A549 (cell line): Measurements from ENCODE around the gene EIF3L. TPM values are rescaled to one million over a fixed set of nuclear protein-coding genes. Genes with fewer than 3 reads are reported as not detected.

ENCODE experiments used
- ATAC-seq, 2 experiments: fragments of 200-7000 bp in 1 of 2; fragments of >200 bp in 1 of 2; cut with Nextera tagmentation in 1 of 2; cut with Tn5 transposase in 1 of 2; 3 replicates each; pipeline versions ENCODE4 v1.8.0 to v1.9.1; 2018 to 2020; ENCODE audit warnings: mild to moderate bottlenecking in 1 of 2, moderate library complexity in 1 of 2
- CTCF ChIA-PET: fragments of 300-600 bp; sonication (Branson Sonifier 250); formaldehyde crosslinking; extraction: SDS; loops from one replicate; lab custom pipeline; 2021; ENCODE audit warnings: antibody characterized with exemption, inconsistent platforms; lab: Yijun Ruan, JAX
- POLR2A ChIA-PET: fragments of 350-600 bp; formaldehyde crosslinking; extraction: SDS; loops from one replicate; lab custom pipeline; 2021; ENCODE audit warnings: antibody characterized with exemption, inconsistent platforms; lab: Yijun Ruan, JAX
- DNase-seq, 2 experiments: peaks; one replicate each; pipeline versions ENCODE4 v3.0.0 to v3.0.0-alpha.2; 2011 to 2016; ENCODE audit warnings: low read depth in 1 of 2, low spot score in 1 of 2
- FAIRE-seq: peaks from 2 replicates; lab custom pipeline; 2011; peaks lifted over from hg19 to GRCh38; lab: Jason Lieb, UNC
- H3K27ac ChIP-seq, 2 experiments: fragments of >200 bp; sonication (Bioruptor Twin); formaldehyde crosslinking; 3 replicates each; pipeline ENCODE4 v1.5.1; 2016 to 2017
- H3K4me1 ChIP-seq: fragments of >200 bp; sonication (Bioruptor Twin); formaldehyde crosslinking; 3 replicates; pipeline ENCODE4 v1.6.1; 2016
- H3K4me2 ChIP-seq: fragments of >200 bp; sonication (Bioruptor Twin); formaldehyde crosslinking; 3 replicates; pipeline ENCODE4 v1.6.1; 2016
- H3K4me3 ChIP-seq: fragments of >200 bp; sonication (Bioruptor Twin); formaldehyde crosslinking; 3 replicates; pipeline ENCODE4 v1.5.1; 2016
- H3K9me3 ChIP-seq: fragments of >200 bp; sonication (Bioruptor Twin); formaldehyde crosslinking; 3 replicates; pipeline ENCODE4 v1.6.1; 2016
- CBX8 ChIP-seq: fragments of 200-600 bp; sonication (generic); IDR thresholded peaks from 2 replicates; pipeline ENCODE4 v1.6.1; 2016
- CHD4 ChIP-seq: fragments of 200-600 bp; sonication (generic); IDR thresholded peaks from 2 replicates; pipeline ENCODE4 v1.6.1; 2016; ENCODE audit warnings: antibody characterized with exemption, mild to moderate bottlenecking, borderline replicate concordance
- ELK1 ChIP-seq: fragments of 150-350 bp; IDR thresholded peaks from 2 replicates; pipeline ENCODE4 v1.6.1; 2014; ENCODE audit warnings: low read depth, mild to moderate bottlenecking, low read length
- EP300 ChIP-seq, 2 experiments: fragments of >200 bp; sonication (Bioruptor Twin); formaldehyde crosslinking; IDR thresholded peaks; 2 replicates in 1 of 2; 3 replicates in 1 of 2; pipeline ENCODE4 v1.6.1; 2016 to 2017
- FOSB ChIP-seq: fragments of 250-450 bp; sonication (Bioruptor Pico); IDR thresholded peaks from 2 replicates; pipeline ENCODE4 v1.5.0; 2020; ENCODE audit warnings: mild to moderate bottlenecking, moderate library complexity
- FOSL2 ChIP-seq, 2 experiments: fragments of 450-650 bp in 1 of 2; fragments of >200 bp in 1 of 2; sonication (Bioruptor Twin) in 1 of 2; formaldehyde crosslinking; IDR thresholded peaks; 2 replicates each; pipeline versions ENCODE4 v1.5.0 to v1.6.1; 2016 to 2020; ENCODE audit warnings: mild to moderate bottlenecking in 1 of 2, moderate library complexity in 1 of 2
- GATA3 ChIP-seq: IDR thresholded peaks from 2 replicates; pipeline ENCODE4 v1.6.1; 2012; ENCODE audit warnings: borderline replicate concordance
- HOXA7 ChIP-seq: fragments of 250-450 bp; sonication (Bioruptor Pico); IDR thresholded peaks from 2 replicates; pipeline ENCODE4 v1.5.0; 2020; ENCODE audit warnings: mild to moderate bottlenecking, moderate library complexity
- HOXB13 ChIP-seq: fragments of 250-450 bp; sonication (Bioruptor Pico); IDR thresholded peaks from 2 replicates; pipeline ENCODE4 v1.5.0; 2020; ENCODE audit warnings: low read depth, mild to moderate bottlenecking, moderate library complexity
- HOXB5 ChIP-seq: fragments of 250-450 bp; sonication (Bioruptor Pico); IDR thresholded peaks from 2 replicates; pipeline ENCODE4 v1.5.0; 2020; ENCODE audit warnings: mild to moderate bottlenecking, moderate library complexity
- JUN ChIP-seq, 2 experiments: fragments of >200 bp; sonication (Bioruptor Twin); formaldehyde crosslinking; IDR thresholded peaks; 2 replicates in 1 of 2; 3 replicates in 1 of 2; pipeline ENCODE4 v1.6.1; 2016 to 2017
- KDM5A ChIP-seq: fragments of 200-600 bp; sonication (generic); IDR thresholded peaks from 2 replicates; pipeline ENCODE4 v1.6.1; 2016; ENCODE audit warnings: antibody characterized with exemption, mild to moderate bottlenecking
- MYC ChIP-seq: IDR thresholded peaks from 2 replicates; pipeline ENCODE4 v1.6.1; 2012; ENCODE audit warnings: mild to moderate bottlenecking, inconsistent platforms, low read length, improper control_type of control experiment, borderline replicate concordance
- NFE2L2 ChIP-seq: fragments of 150-350 bp; conservative IDR thresholded peaks from 2 replicates; pipeline ENCODE4 v1.6.1; 2014; ENCODE audit warnings: low read length
- NR3C1 ChIP-seq: fragments of >200 bp; sonication (Bioruptor Twin); formaldehyde crosslinking; IDR thresholded peaks from 3 replicates; pipeline ENCODE4 v1.6.1; 2017
- PBX3 ChIP-seq: IDR thresholded peaks from 2 replicates; pipeline ENCODE4 v1.6.1; 2012
- PHF8 ChIP-seq: fragments of 200-600 bp; sonication (generic); IDR thresholded peaks from 2 replicates; pipeline ENCODE4 v1.6.1; 2016; ENCODE audit warnings: low read depth, mild to moderate bottlenecking, antibody characterized with exemption, moderate library complexity, borderline replicate concordance
- POLR2A ChIP-seq: IDR thresholded peaks from 2 replicates; pipeline ENCODE4 v1.6.1; 2012; ENCODE audit warnings: mild to moderate bottlenecking, low read length
- REST ChIP-seq: fragments of 200-600 bp; sonication (generic); IDR thresholded peaks from 2 replicates; pipeline ENCODE4 v1.6.1; 2016; ENCODE audit warnings: antibody characterized with exemption, mild to moderate bottlenecking, moderate library complexity
- RFX5 ChIP-seq: fragments of 450-650 bp; IDR thresholded peaks from 2 replicates; pipeline ENCODE4 v1.7.1; 2014; ENCODE audit warnings: antibody characterized with exemption, mild to moderate bottlenecking, moderate library complexity
- ZFP36 ChIP-seq: fragments of 450-650 bp; IDR thresholded peaks from 2 replicates; pipeline ENCODE4 v1.6.1; 2014; ENCODE audit warnings: borderline replicate concordance; ENCODE audit not compliant: partially characterized antibody
- ZSCAN20 ChIP-seq: fragments of 250-450 bp; sonication (Bioruptor Pico); IDR thresholded peaks from 2 replicates; pipeline ENCODE4 v1.8.0; 2022; ENCODE audit warnings: mild to moderate bottlenecking, moderate library complexity
- WGBS: methylation state at CpG from one replicate; pipeline ENCODE4 v1.1.6; 2017; ENCODE audit errors: missing lambda C conversion rate; 5-methylcytosine and 5-hydroxymethylcytosine counted together
- polyA plus RNA-seq, 4 experiments: library from polyadenylated mRNA; depleted of rRNA in 3 of 4; stranded (reverse); fragments of >200 nt; fragmentation: RNase III in 1 of 4; extraction: RNeasy Plus Mini Kit Qiagen cat#74134 plus additional on column Dnase treatment in 1 of 4; gene quantifications; 2 replicates in 3 of 4; 3 replicates in 1 of 4; pipeline ENCODE4 v1.2.3, GENCODE V29; 2011 to 2017

EIF3L gene
- polyA plus RNA-seq, 2 of the 4 experiments (the other 2 are of a cell fraction), result 218 to 423 TPM

- TF ChIP-seq FOSL2 (IDR thresholded peaks at IDR 0.05), result no peak
- no peak for TF ChIP-seq FOSL2 (CRISPR knock-in tag; IDR thresholded peaks at IDR 0.05)
- no peak for TF ChIP-seq ZFP36
- no peak for TF ChIP-seq ZSCAN20 (CRISPR knock-in tag)
These were observed 22.2 kb upstream of the EIF3L start (continued) for GRCh38 chr22:37827056-37827455.

- Histone ChIP-seq H3K4me2 (no peak overlapping the region), H3K9me3 (no peaks in the 10 kb centered on the region), H3K4me1 (no peaks in the 10 kb centered on the region), H3K27ac (no peak overlapping the region), H3K4me3 (no peak overlapping the region)
- FAIRE-seq (no peak), DNase-seq (no peak)
- 83% methylated on average over 11 of the region's 14 CpGs for WGBS
- CTCF ChIA-PET, result interaction anchor here (1.2 to 4.4 kb wide), 2 partner anchors 12 to 135 kb away, joined by 3 to 20 read pairs; no protein-coding TSS in a partner anchor
- POLR2A ChIA-PET, result no interaction called here
- TF ChIP-seq HOXB13 (CRISPR knock-in tag), result no peak
- no peak for TF ChIP-seq EP300 (IDR thresholded peaks at IDR 0.05)
- no peak for TF ChIP-seq FOSB (CRISPR knock-in tag)
- no peak for TF ChIP-seq HOXB5
- no peak for TF ChIP-seq JUN (IDR thresholded peaks at IDR 0.05)
- no peak for TF ChIP-seq CHD4
- TF ChIP-seq GATA3, result no peak
- TF ChIP-seq ZSCAN20 (CRISPR knock-in tag), result no peak
- no peak for TF ChIP-seq MYC
- no peak for TF ChIP-seq RFX5
- TF ChIP-seq KDM5A, result no peak
- TF ChIP-seq NFE2L2, result no peak
- no peak for TF ChIP-seq PHF8
- no peak for TF ChIP-seq POLR2A
- TF ChIP-seq PBX3, result no peak
- no peak for TF ChIP-seq NR3C1
- TF ChIP-seq, all 56 proteins: peak for 0
- ATAC-seq, result no peak
These were observed 19.0 kb upstream of the EIF3L start for GRCh38 chr22:37830093-37830842.

GRCh38 chr22:37831472-37831871 lies 17.7 kb upstream of the EIF3L start:
- Histone ChIP-seq H3K4me2 (no peak overlapping the region), H3K4me3 (no peak overlapping the region), H3K9me3 (no peaks in the 10 kb centered on the region), H3K27ac (no peak overlapping the region), H3K4me1 (no peaks in the 10 kb centered on the region)
- DNase-seq (no peak), FAIRE-seq (no peak), ATAC-seq (no peak)
- ChIA-PET POLR2A (no interaction called here), CTCF (interaction anchor here (2.1 to 6.7 kb wide), 2 partner anchors 11 to 13 kb away, joined by 5 to 37 read pairs; no protein-coding TSS in a partner anchor)
- 88% methylated on average over 9 of the region's 11 CpGs for WGBS
- no peak for TF ChIP-seq NR3C1
- no peak for TF ChIP-seq ELK1
- TF ChIP-seq HOXA7 (CRISPR knock-in tag), result no peak
- no peak for TF ChIP-seq REST
- TF ChIP-seq CBX8, result no peak
